ENCODE results near the gene TAOK1. TPM values are rescaled to one million over a fixed set of nuclear protein-coding genes. Genes with fewer than 3 reads are reported as not detected.

Gene TAOK1
- total RNA-seq, 1 donor from 2014 or later, result 49.1 TPM

DNA sequence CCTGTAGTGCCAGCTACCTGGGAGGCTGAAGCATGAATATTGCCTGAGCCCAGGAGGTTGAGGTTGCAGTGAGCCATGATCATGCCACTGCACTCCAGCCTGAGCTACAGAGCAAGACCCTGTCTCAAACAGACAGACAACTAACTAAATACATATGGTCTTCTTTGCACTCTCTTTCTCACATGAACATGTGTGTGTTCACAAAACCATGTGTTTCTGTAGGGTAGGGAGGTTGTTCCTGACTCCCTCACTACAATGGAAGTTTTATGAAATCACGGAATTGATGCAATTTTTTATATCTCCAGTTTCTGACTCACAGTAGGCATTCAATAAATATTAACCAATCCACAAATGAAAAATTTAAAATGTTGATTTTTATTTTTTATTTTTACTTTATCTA is 128.2 kb downstream of the TAOK1 start:
- Histone ChIP-seq H3K27me3 (ENCODE audit: control insufficient read depth, insufficient read depth, low read length) (no peaks in the 10 kb centered on the region), H3K36me3 (ENCODE audit: control insufficient read depth, insufficient read depth, low read length) (no peaks in the 10 kb centered on the region), H3K4me3 (ENCODE audit: low read depth, low read length) (no peak overlapping the region)
- DNase-seq (ENCODE audit: low read depth), result no peak
- TF ChIP-seq, protein P1, sequence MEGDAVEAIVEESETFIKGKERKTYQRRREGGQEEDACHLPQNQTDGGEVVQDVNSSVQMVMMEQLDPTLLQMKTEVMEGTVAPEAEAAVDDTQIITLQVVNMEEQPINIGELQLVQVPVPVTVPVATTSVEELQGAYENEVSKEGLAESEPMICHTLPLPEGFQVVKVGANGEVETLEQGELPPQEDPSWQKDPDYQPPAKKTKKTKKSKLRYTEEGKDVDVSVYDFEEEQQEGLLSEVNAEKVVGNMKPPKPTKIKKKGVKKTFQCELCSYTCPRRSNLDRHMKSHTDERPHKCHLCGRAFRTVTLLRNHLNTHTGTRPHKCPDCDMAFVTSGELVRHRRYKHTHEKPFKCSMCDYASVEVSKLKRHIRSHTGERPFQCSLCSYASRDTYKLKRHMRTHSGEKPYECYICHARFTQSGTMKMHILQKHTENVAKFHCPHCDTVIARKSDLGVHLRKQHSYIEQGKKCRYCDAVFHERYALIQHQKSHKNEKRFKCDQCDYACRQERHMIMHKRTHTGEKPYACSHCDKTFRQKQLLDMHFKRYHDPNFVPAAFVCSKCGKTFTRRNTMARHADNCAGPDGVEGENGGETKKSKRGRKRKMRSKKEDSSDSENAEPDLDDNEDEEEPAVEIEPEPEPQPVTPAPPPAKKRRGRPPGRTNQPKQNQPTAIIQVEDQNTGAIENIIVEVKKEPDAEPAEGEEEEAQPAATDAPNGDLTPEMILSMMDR (IDR thresholded peaks at IDR 0.05; ENCODE audit: insufficient read depth, low read length, poor library complexity, severe bottlenecking), result no peak

DNA sequence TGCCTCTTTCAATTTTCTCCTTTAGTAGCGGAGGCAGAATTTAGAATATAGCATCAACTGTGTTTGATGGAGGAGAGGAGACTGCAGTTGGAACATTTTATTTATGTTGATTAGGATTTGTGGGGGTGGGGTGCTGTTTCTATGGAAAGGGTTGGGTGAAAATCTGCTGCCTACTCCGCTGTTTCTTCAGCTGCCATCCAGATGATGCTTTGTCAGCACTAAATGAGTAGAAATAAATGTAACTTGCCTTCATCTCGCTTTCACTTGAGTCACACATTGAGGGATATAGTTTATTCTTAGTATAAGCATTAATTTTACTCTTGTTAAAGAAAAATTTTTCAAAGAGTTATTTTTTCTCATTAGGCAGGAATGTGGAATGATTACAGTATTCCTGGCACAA is 134.5 kb downstream of the TAOK1 start:
- DNase-seq (ENCODE audit: low read depth), result no peak
- H3K4me3 ChIP-seq (ENCODE audit: low read depth, low read length), result no peak overlapping the region
- H3K27me3 ChIP-seq (ENCODE audit: control insufficient read depth, insufficient read depth, low read length), result no peaks in the 10 kb centered on the region
- no peaks in the 10 kb centered on the region for H3K36me3 ChIP-seq (ENCODE audit: control insufficient read depth, insufficient read depth, low read length)
- TF ChIP-seq, protein P1 (IDR thresholded peaks at IDR 0.05; ENCODE audit: insufficient read depth, low read length, poor library complexity, severe bottlenecking), result no peak

DNA sequence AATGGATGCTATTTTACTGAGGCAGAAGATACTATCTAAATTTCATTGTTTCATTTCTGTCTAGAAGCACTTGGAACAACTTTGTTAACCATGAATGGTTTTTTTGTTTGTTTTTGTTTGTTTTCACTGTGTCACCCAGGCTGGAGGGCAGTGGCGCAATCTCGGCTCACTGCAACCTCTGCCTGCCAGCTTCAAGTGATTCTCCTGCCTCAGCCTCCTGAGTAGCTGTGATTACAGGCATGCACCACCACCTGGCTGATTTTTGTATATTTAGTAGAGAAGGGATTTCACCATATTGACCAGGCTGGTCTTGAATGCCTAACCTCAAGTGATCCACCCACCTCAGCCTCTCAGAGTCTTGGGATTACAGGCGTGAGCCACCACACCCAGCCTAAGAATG is 136.2 kb downstream of the TAOK1 start:
- Histone ChIP-seq H3K4me3 (ENCODE audit: low read depth, low read length) (no peak overlapping the region), H3K27me3 (ENCODE audit: control insufficient read depth, insufficient read depth, low read length) (no peaks in the 10 kb centered on the region), H3K36me3 (ENCODE audit: control insufficient read depth, insufficient read depth, low read length) (no peaks in the 10 kb centered on the region)
- DNase-seq (ENCODE audit: low read depth), result no peak
- TF ChIP-seq, protein P1 (IDR thresholded peaks at IDR 0.05; ENCODE audit: insufficient read depth, low read length, poor library complexity, severe bottlenecking), result no peak

DNA sequence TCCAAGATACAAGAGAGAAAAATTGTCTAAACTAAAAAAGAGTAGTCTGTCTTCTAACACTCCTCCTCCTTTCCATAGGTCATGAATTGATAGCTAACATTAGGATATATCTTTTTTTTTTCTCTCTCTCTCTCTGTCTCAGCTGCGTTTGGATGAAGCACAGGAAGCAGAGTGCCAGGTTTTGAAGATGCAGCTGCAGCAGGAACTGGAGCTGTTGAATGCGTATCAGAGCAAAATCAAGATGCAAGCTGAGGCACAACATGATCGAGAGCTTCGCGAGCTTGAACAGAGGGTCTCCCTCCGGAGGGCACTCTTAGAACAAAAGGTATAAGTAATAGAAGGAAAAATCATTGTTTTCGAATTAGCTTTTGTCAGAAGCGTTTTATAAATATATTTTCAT is 143.8 kb downstream of the TAOK1 start:
- H3K27me3 ChIP-seq (ENCODE audit: control insufficient read depth, insufficient read depth, low read length), result no peaks in the 10 kb centered on the region
- no peaks in the 10 kb centered on the region for H3K36me3 ChIP-seq (ENCODE audit: control insufficient read depth, insufficient read depth, low read length)
- no peak overlapping the region for H3K4me3 ChIP-seq (ENCODE audit: low read depth, low read length)
- TF ChIP-seq, protein P1 (IDR thresholded peaks at IDR 0.05; ENCODE audit: insufficient read depth, low read length, poor library complexity, severe bottlenecking), result no peak
- no peak for DNase-seq (ENCODE audit: low read depth)

DNA sequence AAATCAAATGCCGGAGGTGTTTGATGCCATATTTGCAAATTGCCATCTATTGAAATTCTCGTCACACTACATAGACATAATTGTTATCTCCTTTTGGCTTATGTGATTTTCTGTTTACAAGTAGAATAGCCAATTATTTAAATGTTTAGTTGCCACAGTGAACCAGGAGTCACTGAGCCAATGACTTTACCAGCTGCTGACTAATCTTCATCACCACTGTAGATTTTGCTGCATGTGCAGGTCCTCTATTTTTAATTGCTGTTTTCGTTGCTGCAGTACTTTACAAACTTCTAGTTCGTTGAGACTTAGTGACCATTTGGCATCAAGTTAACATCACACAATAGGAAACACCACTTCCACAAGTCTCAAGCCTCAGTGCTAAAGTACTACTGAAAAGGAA is 153.9 kb downstream of the TAOK1 start:
- no peak overlapping the region for H3K4me3 ChIP-seq (ENCODE audit: low read depth, low read length)
- peaks cover 3% of the 10 kb centered on the region for H3K36me3 ChIP-seq (ENCODE audit: control insufficient read depth, insufficient read depth, low read length)
- TF ChIP-seq, protein P1 (IDR thresholded peaks at IDR 0.05; ENCODE audit: insufficient read depth, low read length, poor library complexity, severe bottlenecking), result no peak
- DNase-seq (ENCODE audit: low read depth), result no peak
- no peaks in the 10 kb centered on the region for H3K27me3 ChIP-seq (ENCODE audit: control insufficient read depth, insufficient read depth, low read length)

DNA sequence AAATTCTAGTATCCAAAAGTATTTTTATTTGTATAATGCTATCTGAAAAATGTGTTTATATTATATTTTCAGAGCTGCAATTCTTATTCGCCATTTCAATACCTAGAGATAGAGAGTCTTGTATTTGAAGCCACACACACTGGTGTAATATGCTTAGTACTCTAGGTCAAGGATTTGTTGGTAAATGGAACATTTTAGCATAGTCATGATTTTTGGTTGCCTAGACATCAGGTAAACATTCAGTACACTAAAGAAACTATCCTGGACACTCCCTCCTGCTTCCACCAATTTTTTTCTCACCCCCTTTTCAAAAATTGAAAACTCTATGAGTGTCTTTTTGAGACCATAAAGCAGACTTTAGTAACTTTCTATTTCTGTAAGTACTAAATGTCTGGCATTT is 155.9 kb downstream of the TAOK1 start:
- TF ChIP-seq, protein P1 (IDR thresholded peaks at IDR 0.05; ENCODE audit: insufficient read depth, low read length, poor library complexity, severe bottlenecking), result no peak
- Histone ChIP-seq H3K4me3 (ENCODE audit: low read depth, low read length) (no peak overlapping the region), H3K36me3 (ENCODE audit: control insufficient read depth, insufficient read depth, low read length) (peaks cover 3% of the 10 kb centered on the region), H3K27me3 (ENCODE audit: control insufficient read depth, insufficient read depth, low read length) (no peaks in the 10 kb centered on the region)
- DNase-seq (ENCODE audit: low read depth), result no peak

Measured in kidney epithelial cell (primary cell).